Brain pericyte (primary cell): ENCODE measurements around the gene MRPL11.

Experiments
- DNase-seq: peaks from one replicate; pipeline ENCODE4 v3.0.0-alpha.2; 2012; ENCODE audit warnings: low read depth, low spot score

MRPL11 gene

GRCh38 chr11:66393954-66394353 is 44.7 kb downstream of the MRPL11 start:
- no peak for DNase-seq

- no peak for DNase-seq
These were observed 47.3 kb downstream of the MRPL11 start for GRCh38 chr11:66391322-66391721.

- no peak for DNase-seq
These were observed 49.8 kb downstream of the MRPL11 start for GRCh38 chr11:66388780-66389386.

GRCh38 chr11:66386171-66387069 is 52.2 kb downstream of the MRPL11 start:
- DNase-seq, result peak; percentile 50
